ENCODE measurements around the gene C12orf43. TPM values are rescaled to one million over a fixed set of nuclear protein-coding genes. Genes with fewer than 3 reads are reported as not detected.

Gene C12orf43
- total RNA-seq, 2 experiments from 2014 or later: 19.4 to 19.6 TPM

DNA sequence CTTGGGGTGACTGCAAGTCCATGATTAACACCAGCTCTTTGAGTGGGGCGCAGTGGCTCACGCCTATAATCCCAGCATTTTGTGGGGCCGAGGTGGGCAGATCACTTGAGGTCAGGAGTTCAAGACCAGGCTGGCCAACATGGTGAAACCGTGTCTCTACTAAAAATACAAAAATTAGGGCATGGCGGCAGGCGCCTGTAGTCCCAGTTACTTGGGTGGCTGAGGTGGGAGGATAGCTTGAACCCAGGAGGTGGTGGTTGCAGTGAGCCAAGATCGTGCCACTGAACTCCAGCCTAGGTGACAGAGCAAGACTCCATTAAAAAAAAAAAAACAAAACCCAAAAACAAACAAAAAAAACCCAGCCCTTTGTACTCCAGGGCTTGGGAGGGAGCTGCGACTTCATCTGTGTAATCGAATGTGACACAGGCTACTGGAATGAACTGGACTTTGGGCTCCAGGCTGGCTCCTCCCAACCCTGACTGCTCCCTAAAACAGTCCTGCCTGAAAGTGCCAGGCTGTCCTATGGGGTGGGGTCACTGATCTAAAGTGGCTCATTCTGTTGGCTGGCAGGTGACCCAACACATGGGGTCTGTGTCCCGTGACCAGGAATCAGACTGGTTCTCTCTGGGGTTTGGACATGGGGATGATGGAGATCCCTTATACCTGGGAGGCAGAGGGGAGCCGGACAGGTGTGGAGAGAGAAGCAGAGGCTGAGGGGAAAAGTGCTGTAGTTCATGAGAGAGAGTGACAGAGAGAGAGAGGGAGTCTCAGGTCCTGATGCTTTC lies 9.3 kb upstream of the C12orf43 start:
- Mint-ChIP-seq H3K4me3 (no peak overlapping the region), H3K27ac (no peak overlapping the region), H3K36me3 (peaks cover 14% of the 10 kb centered on the region), H3K4me1 (ENCODE audit: low read depth) (no peaks in the 10 kb centered on the region), H3K27me3 (no peaks in the 10 kb centered on the region), H3K9me3 (no peaks in the 10 kb centered on the region)
- DNase-seq: no peak
- POLR2A ChIA-PET: no interaction called here
- CTCF ChIA-PET: interaction anchor here (1.4 kb wide), 1 partner anchor 11 kb away, joined by 4 read pairs; no protein-coding TSS in a partner anchor
- intact Hi-C loops (cut with micrococcal nuclease): no loop called here

DNA sequence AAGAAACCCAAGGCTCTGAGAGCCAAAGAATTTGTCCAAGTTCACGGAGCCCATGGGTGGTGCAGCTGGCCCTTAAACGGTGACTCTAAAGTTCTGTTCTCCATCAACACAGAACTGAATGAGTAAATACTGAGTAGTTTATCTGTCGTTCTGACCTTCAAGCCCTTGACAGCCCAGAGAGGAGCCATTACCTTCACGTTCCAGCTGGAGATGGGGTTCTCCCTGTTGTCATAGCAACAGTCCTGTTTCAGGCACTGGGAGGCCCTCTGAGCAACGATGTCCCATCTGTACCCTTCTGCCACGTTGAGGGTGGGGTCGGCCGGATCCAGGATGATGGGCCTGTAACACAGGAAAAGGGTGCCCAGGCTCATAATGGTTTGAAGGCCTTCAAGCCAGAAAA lies 7.5 kb upstream of the C12orf43 start:
- peaks cover 14% of the 10 kb centered on the region for H3K36me3 Mint-ChIP-seq
- no peak overlapping the region for H3K4me3 Mint-ChIP-seq
- POLR2A ChIA-PET: no interaction called here
- no peaks in the 10 kb centered on the region for H3K4me1 Mint-ChIP-seq (ENCODE audit: low read depth)
- H3K9me3 Mint-ChIP-seq: peaks cover 4% of the 10 kb centered on the region
- CTCF ChIA-PET: interaction anchor here (0.6 kb wide), 1 partner anchor 36 kb away, joined by 3 read pairs; no protein-coding TSS in a partner anchor
- no peaks in the 10 kb centered on the region for H3K27me3 Mint-ChIP-seq
- H3K27ac Mint-ChIP-seq: no peak overlapping the region
- intact Hi-C loops (cut with micrococcal nuclease): no loop called here
- no peak for DNase-seq

DNA sequence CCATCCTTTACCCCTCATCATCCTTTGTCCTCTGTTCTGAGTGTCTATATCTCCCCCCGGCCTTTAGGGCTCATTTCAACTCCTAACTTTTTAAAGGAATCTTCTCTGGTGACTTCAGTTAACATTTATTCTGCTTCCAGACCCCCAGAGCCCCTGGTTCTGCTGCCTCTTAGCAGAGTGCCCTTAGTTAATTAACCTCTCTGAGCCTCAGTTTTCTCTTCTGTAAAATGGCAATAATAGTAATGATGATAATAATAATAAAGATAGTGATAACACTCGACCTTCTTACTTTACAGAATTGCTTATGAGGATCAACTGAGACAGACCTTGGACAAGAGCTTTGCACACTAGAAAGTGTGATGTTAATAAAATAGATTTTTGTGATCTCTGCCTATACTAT lies 6.4 kb upstream of the C12orf43 start:
- Mint-ChIP-seq H3K4me1 (ENCODE audit: low read depth) (no peaks in the 10 kb centered on the region), H3K36me3 (peaks cover 14% of the 10 kb centered on the region), H3K27me3 (no peaks in the 10 kb centered on the region), H3K9me3 (peaks cover 5% of the 10 kb centered on the region), H3K27ac (no peak overlapping the region), H3K4me3 (no peak overlapping the region)
- intact Hi-C loops (cut with micrococcal nuclease): no loop called here
- POLR2A ChIA-PET: no interaction called here
- CTCF ChIA-PET: no interaction called here
- DNase-seq: no peak

- Mint-ChIP-seq H3K4me3 (no peak overlapping the region), H3K36me3 (peaks cover 11% of the 10 kb centered on the region), H3K9me3 (peaks cover 5% of the 10 kb centered on the region), H3K27ac (no peak overlapping the region), H3K4me1 (ENCODE audit: low read depth) (no peaks in the 10 kb centered on the region), H3K27me3 (no peaks in the 10 kb centered on the region)
- ChIA-PET CTCF (no interaction called here), POLR2A (no interaction called here)
- DNase-seq: no peak
- intact Hi-C loops (cut with micrococcal nuclease): no loop called here
Observed at GRCh38 chr12:121021754-121022153, 5.5 kb upstream of the C12orf43 start.

- ChIA-PET CTCF (interaction anchor here (1.8 kb wide), 1 partner anchor 14 kb away, joined by 7 read pairs; no protein-coding TSS in a partner anchor), POLR2A (no interaction called here)
- Mint-ChIP-seq H3K36me3 (peaks cover 5% of the 10 kb centered on the region), H3K27ac (no peak overlapping the region), H3K4me3 (no peak overlapping the region), H3K4me1 (ENCODE audit: low read depth) (peaks cover 16% of the 10 kb centered on the region), H3K9me3 (peaks cover 5% of the 10 kb centered on the region), H3K27me3 (no peaks in the 10 kb centered on the region)
- no peak for DNase-seq
- intact Hi-C loops (cut with micrococcal nuclease): loop anchor here (5.0 kb wide), 1 partner anchor 78 kb away; no protein-coding TSS in a partner anchor
Observed at GRCh38 chr12:121018860-121019617, 2.8 kb upstream of the C12orf43 start.

DNA sequence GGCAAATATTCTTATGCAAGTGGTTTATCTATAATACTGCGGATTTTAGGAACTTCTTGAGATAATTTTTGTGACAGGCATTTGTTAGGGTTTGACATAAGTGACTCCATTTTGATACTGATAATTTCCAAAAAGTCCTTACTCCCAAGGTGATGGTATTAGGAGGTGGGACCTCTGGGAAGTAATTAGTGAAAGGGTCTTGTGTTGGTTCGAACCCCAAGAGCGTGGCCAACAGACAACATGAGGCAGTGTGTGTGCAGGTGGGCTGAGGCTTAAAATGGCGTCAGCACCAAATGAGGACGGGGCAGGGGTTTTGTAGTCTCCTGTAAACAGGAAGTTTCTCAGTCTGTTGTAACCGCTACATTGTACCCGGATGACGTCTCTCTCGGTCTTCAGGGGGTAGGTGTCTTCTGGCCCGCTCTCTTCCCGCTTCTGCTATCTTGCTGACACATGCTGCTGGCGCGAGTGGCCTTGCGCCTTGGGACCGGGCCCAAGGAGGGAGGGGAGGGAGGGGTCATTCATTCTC lies 1.7 kb upstream of the C12orf43 start:
- H3K27ac Mint-ChIP-seq: no peak overlapping the region
- H3K36me3 Mint-ChIP-seq: peaks cover 4% of the 10 kb centered on the region
- ChIA-PET POLR2A (no interaction called here), CTCF (interaction anchor here (1.8 kb wide), 1 partner anchor 13 kb away, joined by 7 read pairs; no protein-coding TSS in a partner anchor)
- H3K4me3 Mint-ChIP-seq: no peak overlapping the region
- no peaks in the 10 kb centered on the region for H3K27me3 Mint-ChIP-seq
- no peak for DNase-seq
- intact Hi-C loops (cut with micrococcal nuclease): loop anchor here (5.0 kb wide), 1 partner anchor 79 kb away; no protein-coding TSS in a partner anchor
- peaks cover 16% of the 10 kb centered on the region for H3K4me1 Mint-ChIP-seq (ENCODE audit: low read depth)
- peaks cover 5% of the 10 kb centered on the region for H3K9me3 Mint-ChIP-seq

DNA sequence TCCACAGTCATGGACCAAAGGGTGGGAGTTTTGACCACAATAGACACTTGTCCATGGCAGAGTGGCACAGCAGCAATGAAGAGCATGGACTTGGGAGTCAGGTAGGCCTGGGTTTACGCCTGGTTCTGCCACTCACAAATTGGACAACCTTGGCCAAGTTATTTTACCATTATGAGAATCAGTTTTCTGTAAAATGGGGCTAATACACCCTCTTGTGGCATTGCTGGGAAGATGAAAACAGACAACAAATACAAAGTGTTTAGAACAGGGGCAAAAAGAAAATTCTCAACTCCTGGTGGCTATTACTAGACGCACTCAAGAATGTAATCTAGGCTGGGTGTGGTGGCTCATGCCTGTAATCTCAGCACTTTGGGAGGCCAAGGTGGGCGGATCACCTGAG lies 2.6 kb downstream of the C12orf43 start:
- Mint-ChIP-seq H3K27ac (no peak overlapping the region), H3K4me3 (no peak overlapping the region), H3K36me3 (peaks cover 19% of the 10 kb centered on the region), H3K4me1 (ENCODE audit: low read depth) (peaks cover 16% of the 10 kb centered on the region), H3K27me3 (no peaks in the 10 kb centered on the region), H3K9me3 (peaks cover under 1% of the 10 kb centered on the region)
- POLR2A ChIA-PET: no interaction called here
- CTCF ChIA-PET: interaction anchor here (0.7 to 1.2 kb wide), 2 partner anchors 24 to 72 kb away, joined by 3 read pairs; no protein-coding TSS in a partner anchor
- DNase-seq: no peak
- intact Hi-C loops (cut with micrococcal nuclease): no loop called here

- peaks cover 23% of the 10 kb centered on the region for H3K36me3 Mint-ChIP-seq
Observed at GRCh38 chr12:121011820-121012219, 4.5 kb downstream of the C12orf43 start.

DNA sequence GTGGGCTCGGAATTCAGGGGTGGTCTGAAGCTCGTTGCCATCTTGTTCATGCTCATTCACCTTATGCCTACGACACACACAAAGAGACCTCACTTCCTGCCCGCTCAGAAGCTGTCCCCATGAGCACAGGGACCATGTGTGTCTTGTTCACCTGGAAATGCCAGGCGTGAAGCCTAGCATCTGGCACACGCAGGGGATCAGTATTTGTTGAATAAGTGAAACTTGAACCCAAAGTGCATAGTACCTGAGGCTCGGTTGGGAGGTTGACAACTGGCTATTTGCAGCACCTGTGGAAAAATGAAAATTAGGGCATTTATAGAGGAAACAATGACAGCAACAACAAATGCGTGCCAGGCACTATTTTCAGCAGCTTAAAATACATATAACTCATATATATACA lies 5.4 kb downstream of the C12orf43 start:
- intact Hi-C loops (cut with micrococcal nuclease): no loop called here
- Mint-ChIP-seq H3K27me3 (no peaks in the 10 kb centered on the region), H3K27ac (no peak overlapping the region), H3K4me3 (no peak overlapping the region), H3K36me3 (peaks cover 21% of the 10 kb centered on the region), H3K4me1 (ENCODE audit: low read depth) (peaks cover 10% of the 10 kb centered on the region), H3K9me3 (no peaks in the 10 kb centered on the region)
- POLR2A ChIA-PET: no interaction called here
- DNase-seq: no peak
- CTCF ChIA-PET: interaction anchor here (0.6 to 0.9 kb wide), 2 partner anchors 85 to 385 kb away, joined by 3 read pairs; no protein-coding TSS in a partner anchor

More at GRCh38 chr12:121011820-121012219, 4.5 kb downstream of the C12orf43 start:
- H3K4me3 Mint-ChIP-seq: no peak overlapping the region
- H3K27me3 Mint-ChIP-seq: no peaks in the 10 kb centered on the region
- no peak for DNase-seq
- CTCF ChIA-PET: no interaction called here
- intact Hi-C loops (cut with micrococcal nuclease): no loop called here
- H3K27ac Mint-ChIP-seq: no peak overlapping the region
- H3K4me1 Mint-ChIP-seq (ENCODE audit: low read depth): peaks cover 16% of the 10 kb centered on the region
- no peaks in the 10 kb centered on the region for H3K9me3 Mint-ChIP-seq
- POLR2A ChIA-PET: no interaction called here

- intact Hi-C loops (cut with micrococcal nuclease): no loop called here
- H3K27me3 Mint-ChIP-seq: no peaks in the 10 kb centered on the region
- peaks cover 28% of the 10 kb centered on the region for H3K36me3 Mint-ChIP-seq
- POLR2A ChIA-PET: interaction anchor here (0.7 kb wide), 1 partner anchor 137 kb away, joined by 3 read pairs; no protein-coding TSS in a partner anchor
- no peak overlapping the region for H3K27ac Mint-ChIP-seq
- no peak for DNase-seq
- H3K4me1 Mint-ChIP-seq (ENCODE audit: low read depth): peaks cover 2% of the 10 kb centered on the region
- H3K4me3 Mint-ChIP-seq: no peak overlapping the region
- CTCF ChIA-PET: interaction anchor here (1.7 kb wide), 1 partner anchor 18 kb away, joined by 3 read pairs; no protein-coding TSS in a partner anchor
- H3K9me3 Mint-ChIP-seq: no peaks in the 10 kb centered on the region
Observed at GRCh38 chr12:121009741-121010140, 6.5 kb downstream of the C12orf43 start.

GRCh38 chr12:121008347-121009098 lies 7.8 kb downstream of the C12orf43 start:
- CTCF ChIA-PET: interaction anchor here (1.7 to 5.8 kb wide), 2 partner anchors 17 to 51 kb away, joined by 3 to 72 read pairs; no protein-coding TSS in a partner anchor
- Mint-ChIP-seq H3K27ac (no peak overlapping the region), H3K4me3 (no peak overlapping the region), H3K4me1 (ENCODE audit: low read depth) (no peaks in the 10 kb centered on the region), H3K36me3 (peaks cover 37% of the 10 kb centered on the region), H3K9me3 (no peaks in the 10 kb centered on the region), H3K27me3 (no peaks in the 10 kb centered on the region)
- no peak for DNase-seq
- intact Hi-C loops (cut with micrococcal nuclease): no loop called here
- POLR2A ChIA-PET: no interaction called here

Data from activated CD4-positive, alpha-beta memory T cell treated with anti-CD3 and anti-CD28 coated beads for 36 hours (primary cell).